HG03103 (cell line): Measurements from ENCODE around the gene ADNP.

Experiments
- ATAC-seq: cut with Tn5 transposase; IDR thresholded peaks from one replicate; pipeline ENCODE4 v1.9.1; 2021; ENCODE audit warnings: low read depth; ENCODE audit not compliant: unreplicated experiment

Gene ADNP

GRCh38 chr20:50932691-50933280 lies 1.5 kb upstream of the ADNP start:
- ATAC-seq: no peak

- ATAC-seq: no peak
These were observed 814 bp upstream of the ADNP start for GRCh38 chr20:50932016-50932485.

- peak; percentile 10 for ATAC-seq
These were observed 296 bp downstream of the ADNP start for GRCh38 chr20:50930976-50931305.

GRCh38 chr20:50930139-50930975 lies 880 bp downstream of the ADNP start:
- peak; percentile 2 for ATAC-seq

- ATAC-seq: peak; percentile 55
These were observed 1.7 kb downstream of the ADNP start for GRCh38 chr20:50929299-50930138.

- no peak for ATAC-seq
These were observed 2.8 kb downstream of the ADNP start for GRCh38 chr20:50928469-50928868.

GRCh38 chr20:50926530-50926929 lies 4.7 kb downstream of the ADNP start:
- ATAC-seq: no peak

- no peak for ATAC-seq
These were observed 6.8 kb downstream of the ADNP start for GRCh38 chr20:50924261-50924920.

- no peak for ATAC-seq
These were observed 9.3 kb downstream of the ADNP start for GRCh38 chr20:50921803-50922501.

GRCh38 chr20:50920997-50921396 lies 10.2 kb downstream of the ADNP start:
- ATAC-seq: no peak

GRCh38 chr20:50919567-50919966 lies 11.7 kb downstream of the ADNP start:
- ATAC-seq: no peak

- no peak for ATAC-seq
These were observed 12.8 kb downstream of the ADNP start for GRCh38 chr20:50918403-50918802.

GRCh38 chr20:50916934-50917333 lies 14.3 kb downstream of the ADNP start:
- no peak for ATAC-seq

GRCh38 chr20:50916257-50916656 lies 15.0 kb downstream of the ADNP start:
- no peak for ATAC-seq

- no peak for ATAC-seq
These were observed 15.8 kb downstream of the ADNP start for GRCh38 chr20:50915424-50915823.

GRCh38 chr20:50913690-50914375 lies 17.4 kb downstream of the ADNP start:
- ATAC-seq: no peak

- ATAC-seq: peak; percentile 54
These were observed 19.5 kb downstream of the ADNP start for GRCh38 chr20:50911716-50912115.

GRCh38 chr20:50911030-50911429 lies 20.2 kb downstream of the ADNP start:
- ATAC-seq: no peak

GRCh38 chr20:50909413-50909812 lies 21.8 kb downstream of the ADNP start:
- ATAC-seq: no peak
